ENCODE results near the gene HPCAL1.

- no peak for TF ChIP-seq CTCF (conservative IDR thresholded peaks at IDR 0.05; ENCODE audit: low read length)
- TF ChIP-seq EZH2phosphoT487 (IDR thresholded peaks at IDR 0.05; ENCODE audit: borderline replicate concordance, low read depth, low read length): no peak
Measured at GRCh38 chr2:10462178-10463083, 159.7 kb downstream of the HPCAL1 start.

Data from OCI-LY7 (cell line).